ENCODE results near the gene TRIO.

GRCh38 chr5:14105718-14106410 is 37.3 kb upstream of the TRIO start:
- TF ChIP-seq, protein P1, sequence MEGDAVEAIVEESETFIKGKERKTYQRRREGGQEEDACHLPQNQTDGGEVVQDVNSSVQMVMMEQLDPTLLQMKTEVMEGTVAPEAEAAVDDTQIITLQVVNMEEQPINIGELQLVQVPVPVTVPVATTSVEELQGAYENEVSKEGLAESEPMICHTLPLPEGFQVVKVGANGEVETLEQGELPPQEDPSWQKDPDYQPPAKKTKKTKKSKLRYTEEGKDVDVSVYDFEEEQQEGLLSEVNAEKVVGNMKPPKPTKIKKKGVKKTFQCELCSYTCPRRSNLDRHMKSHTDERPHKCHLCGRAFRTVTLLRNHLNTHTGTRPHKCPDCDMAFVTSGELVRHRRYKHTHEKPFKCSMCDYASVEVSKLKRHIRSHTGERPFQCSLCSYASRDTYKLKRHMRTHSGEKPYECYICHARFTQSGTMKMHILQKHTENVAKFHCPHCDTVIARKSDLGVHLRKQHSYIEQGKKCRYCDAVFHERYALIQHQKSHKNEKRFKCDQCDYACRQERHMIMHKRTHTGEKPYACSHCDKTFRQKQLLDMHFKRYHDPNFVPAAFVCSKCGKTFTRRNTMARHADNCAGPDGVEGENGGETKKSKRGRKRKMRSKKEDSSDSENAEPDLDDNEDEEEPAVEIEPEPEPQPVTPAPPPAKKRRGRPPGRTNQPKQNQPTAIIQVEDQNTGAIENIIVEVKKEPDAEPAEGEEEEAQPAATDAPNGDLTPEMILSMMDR (IDR thresholded peaks at IDR 0.05): no peak
- no peak for TF ChIP-seq POLR2A (IDR thresholded peaks at IDR 0.05)
- no peak for TF ChIP-seq EP300 (IDR thresholded peaks at IDR 0.05)
- no peak for TF ChIP-seq POLR2AphosphoS5 (IDR thresholded peaks at IDR 0.05)

All from upper lobe of left lung (tissue), 4 donors.